ENCODE results near the gene RYR1. TPM values are rescaled to one million over a fixed set of nuclear protein-coding genes. Genes with fewer than 3 reads are reported as not detected.

Gene RYR1
- total and polyA plus RNA-seq, 2 of the 8 experiments (the other 6 are each of a cell fraction or from before 2014, with no cell fraction given), result 5.8 to 11.8 TPM

GRCh38 chr19:38497907-38498306 is 64.4 kb downstream of the RYR1 start:
- no peaks in the 10 kb centered on the region for H3K23me2 ChIP-seq (ENCODE audit: low read depth, low read length)
- H3K14ac ChIP-seq (ENCODE audit: insufficient read length), result no peak overlapping the region
- no peak overlapping the region for H4K5ac ChIP-seq (ENCODE audit: insufficient read length, low read depth, low read length)
- H3K9me3 ChIP-seq (ENCODE audit: insufficient read depth in 2 of 2, low read depth in 1 of 2, low read length in 1 of 2), result no peaks in the 10 kb centered on the region
- no peak overlapping the region for H4K8ac ChIP-seq (ENCODE audit: extremely low read depth, insufficient read depth, low read length)
- peaks cover 0 to 3% (median 1%) of the 10 kb centered on the region in 4 experiments; a peak in 3 of 7 replicates for H3K4me1 ChIP-seq (replicated peaks in 1 of 4; ENCODE audit: control insufficient read depth in 3 of 4, insufficient read depth in 4 of 4, low read length in 3 of 4)
- ChIA-PET POLR2A (ENCODE audit: partially characterized antibody) (interaction anchor here (1.0 to 1.5 kb wide), 2 partner anchors 14 to 415 kb away, joined by 3 to 4 read pairs; no protein-coding TSS in a partner anchor), CTCF (ENCODE audit: partially characterized antibody) (interaction anchor here (7.7 kb wide), 1 partner anchor 19 kb away, joined by 35 read pairs; no protein-coding TSS in a partner anchor)
- H3K27me3 ChIP-seq (replicated peaks in 1 of 4; ENCODE audit: control insufficient read depth in 3 of 4, extremely low read depth in 1 of 4, insufficient read depth in 3 of 4, low read length in 3 of 4), result no peaks in the 10 kb centered on the region
- H2BK5ac ChIP-seq (ENCODE audit: low read depth, low read length), result 0 out of 2 replicates have a peak overlapping the region, but pooled peaks have one; percentile 30
- no peak overlapping the region for H2BK12ac ChIP-seq (ENCODE audit: low read depth, low read length)
- DNase-seq (ENCODE audit: low read depth in 1 of 2, low spot score in 2 of 2), result no peak
- H3K23ac ChIP-seq (ENCODE audit: insufficient read length), result no peak overlapping the region
- H3K27ac ChIP-seq (ENCODE audit: low read depth, low read length), result no peak overlapping the region
- H3K4ac ChIP-seq (replicated peaks; ENCODE audit: insufficient read length, low read depth, low read length), result no peak overlapping the region
- no peaks in the 10 kb centered on the region for H3K79me2 ChIP-seq (ENCODE audit: control insufficient read depth in 1 of 2, insufficient read depth in 2 of 2, low read length in 2 of 2)
- FAIRE-seq, result no peak
- peak overlapping the region; percentile 40 for H4K91ac ChIP-seq (replicated peaks; ENCODE audit: insufficient read length, low read length)
- no peak overlapping the region for H2BK15ac ChIP-seq (ENCODE audit: low read length)
- no peak overlapping the region for H2AK5ac ChIP-seq (ENCODE audit: low read depth, low read length)
- TF ChIP-seq RNF2 (IDR thresholded peaks at IDR 0.05; ENCODE audit: borderline replicate concordance, low read depth, low read length, missing control alignments, poor library complexity, severe bottlenecking) (no peak), CBX5 (IDR thresholded peaks at IDR 0.05; ENCODE audit: low read depth, low read length) (no peak), CHD2 (IDR thresholded peaks at IDR 0.05; ENCODE audit: low read length) (no peak)
- WGBS, 2 experiments (ENCODE audit: extremely low coverage in 1 of 2, insufficient coverage in 1 of 2, insufficient read length in 1 of 2, insufficient replicate concordance in 2 of 2, low coverage in 1 of 2, low lambda C conversion rate in 2 of 2, missing lambda C conversion rate in 1 of 2), result 89% methylated on average over 4 of the region's 4 CpGs; no CpG with 5 or more reads in 1 of the 2 experiments
- H3K56ac ChIP-seq (replicated peaks; ENCODE audit: insufficient read length, low read depth, low read length), result no peak overlapping the region
- H2BK20ac ChIP-seq (ENCODE audit: low read length), result no peak overlapping the region
- H2AFZ ChIP-seq (ENCODE audit: low read length), result no peak overlapping the region
- no peaks in the 10 kb centered on the region for H3K79me1 ChIP-seq (ENCODE audit: low read depth, low read length)
- H4K20me1 ChIP-seq (replicated peaks in 1 of 2; ENCODE audit: control insufficient read depth in 1 of 2, insufficient read depth in 2 of 2, low read length in 2 of 2), result peaks cover 0 to 5% of the 10 kb centered on the region in 2 experiments
- no peak overlapping the region for H3K4me2 ChIP-seq (ENCODE audit: insufficient read depth in 1 of 2, low read depth in 2 of 2, low read length in 2 of 2)
- no peak overlapping the region for H3K18ac ChIP-seq (ENCODE audit: extremely low read depth, low read length)
- H3K9ac ChIP-seq (replicated peaks in 1 of 4; ENCODE audit: extremely low read depth in 1 of 4, low read depth in 3 of 4, low read length in 3 of 4), result no peak overlapping the region
- no peak overlapping the region for H2BK120ac ChIP-seq (replicated peaks; ENCODE audit: low read depth, low read length)
- H3K36me3 ChIP-seq (ENCODE audit: control insufficient read depth in 2 of 4, insufficient read depth in 4 of 4, low read length in 3 of 4), result peaks cover 2 to 33% (median 17%) of the 10 kb centered on the region in 4 experiments; a peak in 7 of 8 replicates
- no peak overlapping the region for H3K4me3 ChIP-seq (ENCODE audit: extremely low read depth in 1 of 4, insufficient read depth in 2 of 4, low read depth in 3 of 4, low read length in 4 of 4)
